B cell (primary cell): ENCODE measurements around the gene CILP.

Experiments used
- CTCF ChIP-seq: fragments of 200-600 bp; IDR thresholded peaks from one replicate; pipeline ENCODE4 v1.8.0; 2022; ENCODE audit warnings: antibody characterized with exemption, mild to moderate bottlenecking
- EZH2 ChIP-seq: IDR thresholded peaks from 2 replicates; pipeline ENCODE4 v1.6.1; 2012; ENCODE audit warnings: borderline replicate concordance, low read depth, mild to moderate bottlenecking, moderate library complexity, low read length; ENCODE audit not compliant: insufficient read depth, poor library complexity, severe bottlenecking

DNA sequence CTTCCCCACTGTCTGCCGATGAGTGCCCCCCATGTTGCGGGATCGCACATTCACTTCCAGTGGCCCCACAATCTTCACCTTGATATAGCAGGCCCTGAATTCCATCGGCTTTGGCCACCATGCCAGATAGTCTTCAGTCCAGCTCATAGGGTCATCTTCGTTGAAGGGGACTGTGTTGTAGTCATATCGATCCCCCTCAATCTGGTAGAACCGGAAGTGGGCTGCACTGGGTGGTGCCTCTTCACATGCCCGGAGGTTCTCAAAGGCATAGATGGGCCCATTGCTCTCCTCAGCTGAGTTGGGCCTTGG, 14.0 kb downstream of the CILP start:
- TF ChIP-seq CTCF (no peak), EZH2 (no peak)
